ENCODE results near the gene YPEL2. TPM values are rescaled to one million over a fixed set of nuclear protein-coding genes. Genes with fewer than 3 reads are reported as not detected.

Gene YPEL2
- total and polyA plus RNA-seq, 2 of the 13 experiments (the other 11 are each of a cell fraction or from before 2014, with no cell fraction given) = 8.5 to 21.1 TPM

GRCh38 chr17:59366040-59366757 is 34.7 kb downstream of the YPEL2 start (continued):
- TF ChIP-seq FUBP1 (CRISPR knock-in tag; IDR thresholded peaks at IDR 0.05; ENCODE audit: borderline replicate concordance) (0 out of 2 replicates have a peak, but pooled peaks have one; percentile 72), DDIT3 (CRISPR knock-in tag; IDR thresholded peaks at IDR 0.05) (no peak), SNAPC4 (CRISPR knock-in tag; IDR thresholded peaks at IDR 0.05) (peak; percentile 15; the same call in 1 of the 2 replicates), ZSCAN20 (CRISPR knock-in tag; IDR thresholded peaks at IDR 0.05; ENCODE audit: borderline replicate concordance) (no peak), MXD1 (CRISPR knock-in tag; IDR thresholded peaks at IDR 0.05) (no peak; the same call in 1 of the 2 replicates), ZFP36L1 (CRISPR knock-in tag; IDR thresholded peaks at IDR 0.05) (no peak), ERF (CRISPR knock-in tag; IDR thresholded peaks at IDR 0.05) (no peak), THAP9 (CRISPR knock-in tag; IDR thresholded peaks at IDR 0.05; ENCODE audit: borderline replicate concordance) (peak; percentile 34; the same call in 1 of the 2 replicates), ZNF224 (CRISPR knock-in tag; IDR thresholded peaks at IDR 0.05) (peak; percentile 41; the same call in 1 of the 2 replicates), HNF4G (IDR thresholded peaks at IDR 0.05; ENCODE audit: borderline replicate concordance, low read depth, low read length) (no peak), HNF4G (CRISPR knock-in tag; IDR thresholded peaks at IDR 0.05; ENCODE audit: borderline replicate concordance, low read depth) (no peak), WIZ (CRISPR knock-in tag; IDR thresholded peaks at IDR 0.05) (0 out of 2 replicates have a peak, but pooled peaks have one; percentile 15), RAD51 (IDR thresholded peaks at IDR 0.05; ENCODE audit: borderline replicate concordance) (no peak), PLRG1 (conservative IDR thresholded peaks at IDR 0.05) (no peak), SCMH1 (CRISPR knock-in tag; IDR thresholded peaks at IDR 0.05; ENCODE audit: borderline replicate concordance) (no peak), PHF20 (CRISPR knock-in tag; IDR thresholded peaks at IDR 0.05) (peak; percentile 4; the same call in 1 of the 2 replicates), ISL2 (CRISPR knock-in tag; IDR thresholded peaks at IDR 0.05) (no peak), ZFY (CRISPR knock-in tag; IDR thresholded peaks at IDR 0.05) (0 out of 2 replicates have a peak, but pooled peaks have one; percentile 19), MEIS1 (CRISPR knock-in tag; IDR thresholded peaks at IDR 0.05; ENCODE audit: borderline replicate concordance) (no peak)
